ENCODE data around the gene CHPF.

CHPF gene

DNA sequence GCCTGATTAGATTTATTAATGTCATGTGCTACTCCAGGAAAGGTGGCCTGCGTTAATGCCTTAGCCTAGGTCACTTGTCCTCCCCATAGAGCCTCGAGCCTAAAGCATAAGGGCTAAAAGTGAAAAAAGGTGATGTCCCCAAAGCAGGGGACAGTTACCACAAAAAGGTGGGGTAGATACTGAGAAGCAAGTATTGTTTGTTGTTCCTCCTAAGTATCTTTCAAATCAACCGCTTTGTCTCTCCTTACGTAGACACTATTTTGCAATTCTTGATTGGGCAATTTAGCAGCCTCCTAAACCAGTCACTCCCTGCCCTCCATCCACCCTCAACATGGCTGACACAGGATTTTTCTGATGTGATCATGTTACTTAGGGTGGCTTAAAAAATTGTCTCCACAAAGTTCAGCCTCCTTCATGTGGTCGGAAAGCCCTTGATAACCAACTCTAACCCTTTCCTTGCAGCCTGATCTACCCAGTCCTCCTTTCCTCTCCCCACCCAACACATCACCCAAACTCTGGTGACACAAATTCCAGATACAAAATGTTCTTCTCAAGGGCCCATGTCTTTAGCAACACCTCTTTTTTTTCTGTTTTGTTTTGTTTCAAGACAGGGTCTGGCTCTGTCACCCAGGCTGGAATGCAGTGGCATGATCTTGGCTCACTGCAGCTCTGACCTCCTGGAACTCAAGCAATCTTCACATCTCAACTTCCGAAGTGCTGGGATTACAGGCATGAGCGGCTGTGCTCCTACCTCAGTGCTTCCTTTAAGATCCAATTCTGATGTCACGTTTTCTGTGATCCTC lies 35.4 kb upstream of the CHPF start:
- TF ChIP-seq, protein P1, sequence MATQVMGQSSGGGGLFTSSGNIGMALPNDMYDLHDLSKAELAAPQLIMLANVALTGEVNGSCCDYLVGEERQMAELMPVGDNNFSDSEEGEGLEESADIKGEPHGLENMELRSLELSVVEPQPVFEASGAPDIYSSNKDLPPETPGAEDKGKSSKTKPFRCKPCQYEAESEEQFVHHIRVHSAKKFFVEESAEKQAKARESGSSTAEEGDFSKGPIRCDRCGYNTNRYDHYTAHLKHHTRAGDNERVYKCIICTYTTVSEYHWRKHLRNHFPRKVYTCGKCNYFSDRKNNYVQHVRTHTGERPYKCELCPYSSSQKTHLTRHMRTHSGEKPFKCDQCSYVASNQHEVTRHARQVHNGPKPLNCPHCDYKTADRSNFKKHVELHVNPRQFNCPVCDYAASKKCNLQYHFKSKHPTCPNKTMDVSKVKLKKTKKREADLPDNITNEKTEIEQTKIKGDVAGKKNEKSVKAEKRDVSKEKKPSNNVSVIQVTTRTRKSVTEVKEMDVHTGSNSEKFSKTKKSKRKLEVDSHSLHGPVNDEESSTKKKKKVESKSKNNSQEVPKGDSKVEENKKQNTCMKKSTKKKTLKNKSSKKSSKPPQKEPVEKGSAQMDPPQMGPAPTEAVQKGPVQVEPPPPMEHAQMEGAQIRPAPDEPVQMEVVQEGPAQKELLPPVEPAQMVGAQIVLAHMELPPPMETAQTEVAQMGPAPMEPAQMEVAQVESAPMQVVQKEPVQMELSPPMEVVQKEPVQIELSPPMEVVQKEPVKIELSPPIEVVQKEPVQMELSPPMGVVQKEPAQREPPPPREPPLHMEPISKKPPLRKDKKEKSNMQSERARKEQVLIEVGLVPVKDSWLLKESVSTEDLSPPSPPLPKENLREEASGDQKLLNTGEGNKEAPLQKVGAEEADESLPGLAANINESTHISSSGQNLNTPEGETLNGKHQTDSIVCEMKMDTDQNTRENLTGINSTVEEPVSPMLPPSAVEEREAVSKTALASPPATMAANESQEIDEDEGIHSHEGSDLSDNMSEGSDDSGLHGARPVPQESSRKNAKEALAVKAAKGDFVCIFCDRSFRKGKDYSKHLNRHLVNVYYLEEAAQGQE (IDR thresholded peaks at IDR 0.05; ENCODE audit: insufficient read depth in 1 of 2, low read depth in 2 of 2, low read length in 2 of 2) = no peak
- TF ChIP-seq FOXP2 (optimal IDR thresholded peaks at IDR 0.05; ENCODE audit: borderline replicate concordance, extremely low read depth, extremely low read length, insufficient read depth) (no peak), POLR2AphosphoS5 (IDR thresholded peaks at IDR 0.05; ENCODE audit: low read depth, low read length) (no peak), SIN3A (IDR thresholded peaks at IDR 0.05; ENCODE audit: borderline replicate concordance, insufficient read depth, low read length) (no peak), TAF1 (IDR thresholded peaks at IDR 0.05; ENCODE audit: borderline replicate concordance, insufficient read depth, low read length) (no peak)

- TF ChIP-seq FOXP2 (optimal IDR thresholded peaks at IDR 0.05; ENCODE audit: borderline replicate concordance, extremely low read depth, extremely low read length, insufficient read depth) (no peak), TAF1 (IDR thresholded peaks at IDR 0.05; ENCODE audit: borderline replicate concordance, insufficient read depth, low read length) (no peak), SIN3A (IDR thresholded peaks at IDR 0.05; ENCODE audit: borderline replicate concordance, insufficient read depth, low read length) (no peak), POLR2AphosphoS5 (IDR thresholded peaks at IDR 0.05; ENCODE audit: low read depth, low read length) (no peak)
- TF ChIP-seq, protein P1 (IDR thresholded peaks at IDR 0.05; ENCODE audit: insufficient read depth in 1 of 2, low read depth in 2 of 2, low read length in 2 of 2) = no peak
Observed at GRCh38 chr2:219576505-219577388, 33.1 kb upstream of the CHPF start.

- TF ChIP-seq TAF1 (IDR thresholded peaks at IDR 0.05; ENCODE audit: borderline replicate concordance, insufficient read depth, low read length) (no peak), POLR2AphosphoS5 (IDR thresholded peaks at IDR 0.05; ENCODE audit: low read depth, low read length) (no peak), SIN3A (IDR thresholded peaks at IDR 0.05; ENCODE audit: borderline replicate concordance, insufficient read depth, low read length) (no peak), FOXP2 (optimal IDR thresholded peaks at IDR 0.05; ENCODE audit: borderline replicate concordance, extremely low read depth, extremely low read length, insufficient read depth) (no peak)
- TF ChIP-seq, protein P1 (IDR thresholded peaks at IDR 0.05; ENCODE audit: insufficient read depth in 1 of 2, low read depth in 2 of 2, low read length in 2 of 2) = no peak
Observed at GRCh38 chr2:219575566-219576504, 32.2 kb upstream of the CHPF start.

GRCh38 chr2:219574484-219575311 lies 31.1 kb upstream of the CHPF start:
- TF ChIP-seq SIN3A (IDR thresholded peaks at IDR 0.05; ENCODE audit: borderline replicate concordance, insufficient read depth, low read length) = no peak
- no peak for TF ChIP-seq TAF1 (IDR thresholded peaks at IDR 0.05; ENCODE audit: borderline replicate concordance, insufficient read depth, low read length)

Measured in PFSK-1 (cell line).